Measurements from ENCODE around the gene VPS41. TPM values are rescaled to one million over a fixed set of nuclear protein-coding genes. Genes with fewer than 3 reads are reported as not detected.

VPS41 gene
- polyA plus RNA-seq, 1 of the 3 experiments (the other 2 are of a cell fraction), result 20.4 TPM

DNA sequence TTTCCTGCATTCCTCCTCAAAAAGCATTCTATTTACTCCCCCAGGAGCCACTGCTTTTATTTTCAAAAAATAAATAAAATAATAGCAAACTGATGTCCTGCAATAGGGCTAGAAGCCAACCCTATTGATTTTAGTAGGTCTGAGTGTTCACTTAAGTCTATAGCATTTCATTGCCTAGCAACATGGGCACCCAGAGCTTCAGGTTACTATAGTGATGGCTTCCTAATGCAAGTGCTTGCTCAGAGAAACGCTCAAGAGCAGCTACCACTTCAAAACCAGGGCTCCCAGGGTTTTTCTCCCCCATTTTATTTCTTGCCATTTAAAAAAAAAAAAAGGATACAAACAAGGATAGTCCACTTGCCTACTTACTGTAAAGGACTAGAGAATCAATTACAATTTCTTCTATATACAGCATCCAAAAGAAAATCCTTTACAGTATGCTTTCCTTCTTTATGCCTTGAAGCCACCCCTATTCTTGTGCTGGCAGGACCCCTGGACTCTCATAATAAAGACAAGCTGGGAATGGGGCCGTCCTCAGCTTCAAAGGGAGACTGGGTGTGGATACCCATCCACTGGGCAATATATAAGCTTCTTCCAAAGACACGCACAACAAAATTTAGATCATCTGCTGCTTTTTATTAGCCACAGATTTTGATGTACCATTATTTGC lies 133.3 kb downstream of the VPS41 start:
- TF ChIP-seq SMC3 (IDR thresholded peaks at IDR 0.05; ENCODE audit: low read depth, low read length) (no peak), FOXM1 (IDR thresholded peaks at IDR 0.05; ENCODE audit: low read depth) (no peak), ZBTB33 (IDR thresholded peaks at IDR 0.05; ENCODE audit: borderline replicate concordance, low read depth) (no peak), YY1 (IDR thresholded peaks at IDR 0.05; ENCODE audit: low read depth) (no peak), NRF1 (IDR thresholded peaks at IDR 0.05; ENCODE audit: low read depth, low read length) (no peak), EP300 (IDR thresholded peaks at IDR 0.05; ENCODE audit: borderline replicate concordance in 1 of 2, low read depth in 1 of 2, low read length in 1 of 2) (no peak), GATA2 (CRISPR knock-in tag; IDR thresholded peaks at IDR 0.05) (no peak), EZH2phosphoT487 (IDR thresholded peaks at IDR 0.05; ENCODE audit: borderline replicate concordance, low read depth) (no peak), TEAD4 (IDR thresholded peaks at IDR 0.05; ENCODE audit: borderline replicate concordance, insufficient read depth) (no peak), RXRA (IDR thresholded peaks at IDR 0.05; ENCODE audit: borderline replicate concordance, low read depth) (no peak), IRF3 (IDR thresholded peaks at IDR 0.05; ENCODE audit: low read depth, low read length) (no peak), RFX5 (IDR thresholded peaks at IDR 0.05; ENCODE audit: low read length) (no peak), SIN3A (IDR thresholded peaks at IDR 0.05; ENCODE audit: borderline replicate concordance, low read depth, low read length) (no peak), CHD2 (IDR thresholded peaks at IDR 0.05; ENCODE audit: low read length, partially characterized antibody) (no peak), MXI1 (IDR thresholded peaks at IDR 0.05; ENCODE audit: low read depth, low read length) (no peak), MEF2A (IDR thresholded peaks at IDR 0.05; ENCODE audit: borderline replicate concordance, low read depth) (no peak), TCF12 (IDR thresholded peaks at IDR 0.05) (no peak)
- TF ChIP-seq, protein P1, sequence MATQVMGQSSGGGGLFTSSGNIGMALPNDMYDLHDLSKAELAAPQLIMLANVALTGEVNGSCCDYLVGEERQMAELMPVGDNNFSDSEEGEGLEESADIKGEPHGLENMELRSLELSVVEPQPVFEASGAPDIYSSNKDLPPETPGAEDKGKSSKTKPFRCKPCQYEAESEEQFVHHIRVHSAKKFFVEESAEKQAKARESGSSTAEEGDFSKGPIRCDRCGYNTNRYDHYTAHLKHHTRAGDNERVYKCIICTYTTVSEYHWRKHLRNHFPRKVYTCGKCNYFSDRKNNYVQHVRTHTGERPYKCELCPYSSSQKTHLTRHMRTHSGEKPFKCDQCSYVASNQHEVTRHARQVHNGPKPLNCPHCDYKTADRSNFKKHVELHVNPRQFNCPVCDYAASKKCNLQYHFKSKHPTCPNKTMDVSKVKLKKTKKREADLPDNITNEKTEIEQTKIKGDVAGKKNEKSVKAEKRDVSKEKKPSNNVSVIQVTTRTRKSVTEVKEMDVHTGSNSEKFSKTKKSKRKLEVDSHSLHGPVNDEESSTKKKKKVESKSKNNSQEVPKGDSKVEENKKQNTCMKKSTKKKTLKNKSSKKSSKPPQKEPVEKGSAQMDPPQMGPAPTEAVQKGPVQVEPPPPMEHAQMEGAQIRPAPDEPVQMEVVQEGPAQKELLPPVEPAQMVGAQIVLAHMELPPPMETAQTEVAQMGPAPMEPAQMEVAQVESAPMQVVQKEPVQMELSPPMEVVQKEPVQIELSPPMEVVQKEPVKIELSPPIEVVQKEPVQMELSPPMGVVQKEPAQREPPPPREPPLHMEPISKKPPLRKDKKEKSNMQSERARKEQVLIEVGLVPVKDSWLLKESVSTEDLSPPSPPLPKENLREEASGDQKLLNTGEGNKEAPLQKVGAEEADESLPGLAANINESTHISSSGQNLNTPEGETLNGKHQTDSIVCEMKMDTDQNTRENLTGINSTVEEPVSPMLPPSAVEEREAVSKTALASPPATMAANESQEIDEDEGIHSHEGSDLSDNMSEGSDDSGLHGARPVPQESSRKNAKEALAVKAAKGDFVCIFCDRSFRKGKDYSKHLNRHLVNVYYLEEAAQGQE (IDR thresholded peaks at IDR 0.05; ENCODE audit: low read depth, low read length), result no peak
- TF ChIP-seq, protein P2, sequence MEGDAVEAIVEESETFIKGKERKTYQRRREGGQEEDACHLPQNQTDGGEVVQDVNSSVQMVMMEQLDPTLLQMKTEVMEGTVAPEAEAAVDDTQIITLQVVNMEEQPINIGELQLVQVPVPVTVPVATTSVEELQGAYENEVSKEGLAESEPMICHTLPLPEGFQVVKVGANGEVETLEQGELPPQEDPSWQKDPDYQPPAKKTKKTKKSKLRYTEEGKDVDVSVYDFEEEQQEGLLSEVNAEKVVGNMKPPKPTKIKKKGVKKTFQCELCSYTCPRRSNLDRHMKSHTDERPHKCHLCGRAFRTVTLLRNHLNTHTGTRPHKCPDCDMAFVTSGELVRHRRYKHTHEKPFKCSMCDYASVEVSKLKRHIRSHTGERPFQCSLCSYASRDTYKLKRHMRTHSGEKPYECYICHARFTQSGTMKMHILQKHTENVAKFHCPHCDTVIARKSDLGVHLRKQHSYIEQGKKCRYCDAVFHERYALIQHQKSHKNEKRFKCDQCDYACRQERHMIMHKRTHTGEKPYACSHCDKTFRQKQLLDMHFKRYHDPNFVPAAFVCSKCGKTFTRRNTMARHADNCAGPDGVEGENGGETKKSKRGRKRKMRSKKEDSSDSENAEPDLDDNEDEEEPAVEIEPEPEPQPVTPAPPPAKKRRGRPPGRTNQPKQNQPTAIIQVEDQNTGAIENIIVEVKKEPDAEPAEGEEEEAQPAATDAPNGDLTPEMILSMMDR (IDR thresholded peaks at IDR 0.05), result no peak
- TF ChIP-seq, protein P3, sequence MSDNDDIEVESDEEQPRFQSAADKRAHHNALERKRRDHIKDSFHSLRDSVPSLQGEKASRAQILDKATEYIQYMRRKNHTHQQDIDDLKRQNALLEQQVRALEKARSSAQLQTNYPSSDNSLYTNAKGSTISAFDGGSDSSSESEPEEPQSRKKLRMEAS (IDR thresholded peaks at IDR 0.05; ENCODE audit: low read depth), result no peak
- H3K27ac ChIP-seq (ENCODE audit: low read depth in 2 of 2, low read length in 1 of 2), result no peak overlapping the region
- peaks cover 0 to 7% of the 10 kb centered on the region in 2 experiments; a peak in 2 of 4 replicates for H3K4me1 ChIP-seq (ENCODE audit: control insufficient read depth in 1 of 2, insufficient read depth in 2 of 2, low read depth in 1 of 2, low read length in 1 of 2)
- no peaks in the 10 kb centered on the region for H3F3A ChIP-seq (replicated peaks; ENCODE audit: insufficient read depth)
- H3K27me3 ChIP-seq (ENCODE audit: insufficient read depth), result no peaks in the 10 kb centered on the region
- H3K9me2 ChIP-seq, result no peaks in the 10 kb centered on the region
- ChIA-PET POLR2A (no interaction called here), CTCF (interaction anchor here (0.9 to 1.2 kb wide), 2 partner anchors 12 to 20 kb away, joined by 3 to 4 read pairs; no protein-coding TSS in a partner anchor)
- no peaks in the 10 kb centered on the region for H3K9me3 ChIP-seq
- H2AFZ ChIP-seq (ENCODE audit: low read depth), result no peak overlapping the region
- no peak overlapping the region for H3K9ac ChIP-seq
- no peak overlapping the region for H3K4me3 ChIP-seq (ENCODE audit: low read depth in 2 of 2, low read length in 1 of 2)
- H3K4me2 ChIP-seq, result no peak overlapping the region
- WGBS (ENCODE audit: low lambda C conversion rate), result 84% methylated on average over 3 of the region's 3 CpGs
- DNase-seq, result no peak
- H3K79me2 ChIP-seq (ENCODE audit: insufficient read depth), result no peaks in the 10 kb centered on the region
- peaks cover 36 to 61% of the 10 kb centered on the region in 2 experiments for H3K36me3 ChIP-seq (replicated peaks in 1 of 2; ENCODE audit: control insufficient read depth in 1 of 2, insufficient read depth in 2 of 2, low read length in 1 of 2)
- H4K20me1 ChIP-seq (ENCODE audit: insufficient read depth), result no peaks in the 10 kb centered on the region
